GM19467 (cell line): Measurements from ENCODE around the gene WNT1.

Source experiments
- ATAC-seq: cut with Tn5 transposase; IDR thresholded peaks from one replicate; pipeline ENCODE4 v1.9.1; 2021; ENCODE audit warnings: mild to moderate bottlenecking, moderate library complexity; ENCODE audit not compliant: unreplicated experiment

WNT1 gene

DNA sequence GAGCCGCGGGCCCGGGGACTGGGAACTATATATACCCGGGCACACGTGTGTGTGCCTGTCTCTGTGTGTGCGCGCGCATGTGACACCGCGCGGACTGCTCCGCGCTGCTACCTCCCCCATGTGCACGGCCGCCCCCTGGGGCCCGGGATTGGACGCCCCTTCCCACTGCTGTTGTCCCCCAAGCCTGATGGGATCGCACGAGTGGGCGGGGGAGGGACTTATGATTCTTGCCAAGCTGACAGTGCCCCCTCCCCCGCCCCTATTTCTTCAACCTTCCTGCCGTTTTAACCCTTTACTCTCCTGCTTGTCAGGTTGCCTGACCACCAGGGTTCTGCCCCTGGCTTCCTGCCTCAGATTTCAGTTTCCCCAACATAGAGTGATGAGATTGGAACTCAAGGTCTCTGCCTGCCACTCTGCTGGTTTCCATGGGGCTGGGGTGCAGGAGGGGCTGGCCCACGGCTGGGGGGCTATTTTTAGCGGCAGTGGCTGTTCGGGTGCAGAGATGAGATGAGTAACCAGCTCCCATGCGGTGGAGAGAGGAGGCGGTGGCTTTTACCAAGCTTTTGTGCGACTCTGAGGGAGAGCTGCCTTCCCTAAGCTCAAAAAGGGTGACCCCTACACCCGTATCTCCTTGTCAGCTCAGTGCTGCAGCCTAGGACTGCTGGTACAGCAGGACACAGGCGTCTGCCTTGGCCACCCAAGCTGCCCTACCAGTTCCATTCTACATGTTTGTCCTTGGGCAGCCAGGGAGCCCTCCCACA, 21.4 kb downstream of the WNT1 start, which contains the start of gene DDN:
Gene DDN, minus strand, starts transcription at position 5 of the 761 bp plus-strand sequence. CDS start 88 bp downstream, outside the sequence.
- ATAC-seq = no peak

DNA sequence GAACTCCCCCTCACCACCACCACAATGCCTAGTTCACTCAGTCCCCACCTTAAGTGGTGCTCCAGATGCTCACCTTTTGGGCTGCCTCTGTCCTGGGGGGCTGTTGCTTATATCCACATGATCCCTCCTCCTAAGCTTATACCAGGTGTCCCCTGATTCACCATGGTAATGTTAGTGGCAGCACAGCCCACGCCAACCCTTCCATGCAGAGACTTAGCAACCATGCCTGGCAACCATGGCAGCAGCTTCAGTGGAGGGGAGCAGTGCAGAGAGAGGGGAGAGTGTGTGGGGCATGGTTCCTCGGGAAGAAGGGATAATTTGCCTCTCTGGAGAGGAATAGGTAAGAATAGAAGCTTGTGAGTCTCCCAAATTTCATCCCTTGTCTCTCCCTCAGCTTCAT, 22.2 kb downstream of the WNT1 start:
- no peak for ATAC-seq

- no peak for ATAC-seq
These were observed 30.8 kb downstream of the WNT1 start for GRCh38 chr12:49008943-49009342.

DNA sequence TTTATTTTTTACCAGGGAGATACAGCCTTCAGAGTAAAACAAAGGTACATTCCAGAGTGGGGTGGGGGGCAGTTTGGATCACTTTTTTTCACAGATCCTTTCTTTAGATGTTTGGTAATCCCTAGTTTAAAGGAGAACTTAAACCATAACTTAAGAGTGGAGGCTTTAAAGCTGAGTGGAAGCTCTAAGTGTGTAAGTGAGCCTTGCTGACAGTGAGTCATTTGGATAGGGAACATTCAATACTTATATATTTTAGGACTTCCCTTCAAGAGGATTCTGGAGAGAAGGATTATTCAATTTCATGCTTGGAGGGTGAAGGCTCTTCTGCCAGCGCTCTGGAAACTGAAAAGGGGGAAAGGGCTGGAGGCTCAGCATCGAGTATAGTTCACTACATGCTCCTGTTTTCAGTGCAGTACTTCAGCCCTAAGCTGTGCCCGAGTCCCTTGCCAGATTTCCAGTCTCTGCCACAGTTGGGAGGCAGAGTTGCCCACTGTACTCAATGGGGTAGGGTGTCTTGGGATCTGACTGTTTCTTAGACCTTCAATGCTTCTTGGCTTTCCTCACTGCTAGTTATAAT, 32.1 kb downstream of the WNT1 start:
- ATAC-seq = no peak

GRCh38 chr12:49012739-49013138, 34.6 kb downstream of the WNT1 start:
- no peak for ATAC-seq

DNA sequence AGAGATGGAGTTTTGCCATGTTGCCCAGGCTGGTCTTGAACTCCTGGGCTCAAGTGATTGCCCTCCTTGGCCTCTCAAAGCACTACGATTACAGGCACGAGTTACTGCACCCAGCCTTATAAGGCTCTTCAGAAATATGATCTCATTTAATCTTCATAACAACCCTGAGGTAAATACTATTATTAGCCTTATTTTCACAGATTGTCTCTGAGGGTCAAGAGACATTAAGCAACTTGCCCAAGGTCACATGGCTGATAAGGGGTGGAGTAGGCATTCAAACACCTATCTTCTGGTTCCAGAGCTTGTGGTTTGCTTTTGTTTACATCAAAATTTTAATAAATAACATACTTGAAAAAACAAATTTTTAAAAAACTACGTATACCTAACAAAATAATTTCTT, 35.3 kb downstream of the WNT1 start:
- ATAC-seq = no peak

DNA sequence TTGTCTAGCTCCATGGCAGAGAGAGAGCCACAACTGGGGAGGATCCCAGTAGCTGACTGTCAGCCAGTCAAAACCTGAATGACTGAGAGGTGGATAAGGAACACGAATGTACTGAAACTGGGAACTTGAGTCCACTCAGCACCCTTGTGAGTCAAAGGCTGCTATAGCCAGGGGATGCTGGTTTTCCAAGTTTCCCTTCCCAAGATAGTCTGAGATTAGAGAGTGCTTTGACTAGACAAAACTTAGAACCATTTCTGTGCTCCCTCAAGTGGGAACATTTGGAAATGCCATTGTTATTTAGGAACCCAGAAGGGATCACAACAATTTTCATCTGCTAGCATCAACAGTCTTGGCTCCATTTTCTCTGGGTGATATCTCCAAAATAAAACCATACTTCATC, 36.4 kb downstream of the WNT1 start:
- ATAC-seq = no peak

GRCh38 chr12:49015196-49015595, 37.1 kb downstream of the WNT1 start:
- ATAC-seq = no peak

- ATAC-seq = no peak
These were observed 39.8 kb downstream of the WNT1 start for GRCh38 chr12:49017891-49018260.

GRCh38 chr12:49018261-49019119, 40.4 kb downstream of the WNT1 start, which contains the start of gene PRKAG1:
TSS of gene PRKAG1 (minus strand) at chr12:49018776. CDS start at chr12:49018740, 36 bp downstream.
- peak; percentile 87 for ATAC-seq

DNA sequence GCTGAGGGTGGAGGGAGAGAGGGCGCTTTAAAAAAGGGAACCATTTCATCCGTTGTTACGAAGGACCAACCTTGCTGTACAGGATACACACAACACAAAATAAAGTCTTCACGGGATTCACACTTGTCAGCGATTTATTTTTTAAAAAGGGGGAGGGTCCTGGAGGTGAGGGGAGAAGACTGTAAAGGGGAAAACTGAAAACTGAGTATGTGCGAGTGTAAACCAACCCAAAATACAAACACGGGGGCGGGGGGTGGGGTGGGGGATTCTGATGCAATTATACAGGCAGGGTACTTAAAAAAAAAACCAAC, 41.0 kb downstream of the WNT1 start:
- ATAC-seq = peak; percentile 12

DNA sequence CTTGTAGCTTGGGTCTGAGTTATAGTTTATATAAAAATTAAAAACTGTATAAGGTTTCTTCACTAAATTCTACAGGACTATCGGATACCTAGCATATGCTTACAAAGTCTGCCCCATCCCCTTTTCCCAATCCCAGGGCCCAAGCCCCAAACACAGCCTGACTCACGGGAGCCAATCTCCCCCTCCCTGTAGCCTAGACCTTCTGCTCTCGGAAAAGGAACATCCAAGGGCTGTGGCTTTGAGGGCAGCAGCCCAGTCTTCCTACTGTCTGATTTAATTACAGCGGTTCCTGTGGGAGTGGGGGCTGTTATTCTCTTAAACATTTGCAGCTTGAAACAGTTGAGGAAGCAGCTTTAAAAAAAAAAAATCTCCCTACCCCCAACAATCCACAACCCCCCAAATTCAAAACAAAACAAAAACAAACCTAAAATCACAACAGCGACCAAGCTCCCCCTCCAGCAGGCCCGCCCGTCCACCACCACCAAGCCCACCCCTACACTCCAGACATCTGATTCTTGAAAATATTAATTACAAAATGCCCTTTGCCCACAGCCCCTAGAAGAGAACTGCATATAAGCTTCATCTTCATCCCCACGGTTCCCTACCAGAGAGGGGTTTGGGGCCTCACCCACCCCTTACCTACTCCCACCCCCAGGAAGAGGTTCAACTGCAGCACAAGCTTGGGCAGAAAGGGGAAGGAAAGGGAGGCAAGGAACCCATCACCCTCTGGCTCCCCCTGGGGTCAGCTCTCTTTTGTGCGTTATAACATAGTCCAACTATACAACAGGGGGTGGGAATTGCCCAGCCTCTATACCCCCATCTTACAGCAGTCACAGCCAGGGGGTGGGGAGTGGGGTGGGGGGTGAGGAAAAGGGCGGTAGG, 41.6 kb downstream of the WNT1 start:
- ATAC-seq = no peak

GRCh38 chr12:49020441-49020840, 42.3 kb downstream of the WNT1 start:
- no peak for ATAC-seq

DNA sequence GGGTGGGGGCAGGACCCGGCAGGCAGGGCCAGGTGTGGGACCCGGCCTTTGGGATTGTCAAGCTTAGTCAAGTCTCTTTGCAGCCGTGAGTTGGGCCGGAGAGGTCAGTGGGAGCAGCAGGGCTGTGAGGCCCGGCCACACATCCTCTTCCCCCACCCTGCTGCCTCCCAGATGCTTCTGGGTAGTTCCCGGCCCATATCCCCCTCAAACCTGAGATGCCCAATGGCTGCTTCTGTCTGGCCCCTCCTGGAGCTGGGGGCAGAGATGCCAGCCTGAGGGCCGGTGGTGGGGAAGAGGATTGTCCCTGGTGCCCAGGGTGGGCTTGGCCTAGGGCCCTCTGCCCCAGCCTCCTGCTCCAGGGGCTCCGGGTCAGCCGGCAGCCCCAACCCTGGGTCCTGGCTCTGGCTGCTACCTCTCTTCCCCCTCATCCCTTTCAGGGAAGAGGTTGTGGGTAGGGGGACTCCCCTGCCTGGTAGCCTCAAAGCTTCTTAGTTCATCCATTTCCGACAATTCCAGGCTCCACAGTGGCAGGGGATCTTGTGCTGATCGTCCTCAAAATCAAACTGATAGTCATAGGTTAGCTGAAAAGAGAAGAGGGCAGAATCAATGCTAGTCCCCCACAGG, 43.3 kb downstream of the WNT1 start:
- ATAC-seq = no peak

DNA sequence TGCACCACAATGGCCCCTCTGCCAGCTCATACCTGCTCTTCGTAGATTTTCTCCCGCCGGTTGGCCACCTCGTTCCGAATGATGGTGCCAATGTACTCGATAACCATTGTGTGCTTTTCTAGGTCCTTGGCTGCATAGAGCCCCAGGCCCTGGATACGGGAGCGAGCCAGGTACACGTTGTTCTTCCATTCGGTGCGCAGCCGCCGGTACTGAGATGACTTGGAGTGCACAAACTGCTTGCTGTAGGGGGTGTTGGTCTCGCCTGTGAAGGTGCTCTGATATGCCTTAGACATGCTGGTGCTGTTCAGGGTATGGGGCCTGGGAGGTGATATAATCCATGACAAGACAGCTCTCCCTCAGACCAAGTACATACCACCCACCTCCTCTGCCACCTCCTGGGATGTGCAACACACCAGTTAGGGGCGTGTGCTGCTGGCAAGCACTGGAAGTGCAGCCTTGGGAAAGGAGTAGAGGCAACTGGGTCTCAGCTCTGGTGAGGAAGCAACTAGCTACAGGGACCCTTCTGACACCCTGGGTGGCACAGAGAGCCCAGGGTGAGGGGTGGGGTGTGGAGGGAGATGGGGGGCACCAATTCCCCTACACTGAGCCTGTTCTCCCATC, 44.5 kb downstream of the WNT1 start:
- no peak for ATAC-seq

GRCh38 chr12:49023812-49024211, 45.7 kb downstream of the WNT1 start:
- no peak for ATAC-seq

DNA sequence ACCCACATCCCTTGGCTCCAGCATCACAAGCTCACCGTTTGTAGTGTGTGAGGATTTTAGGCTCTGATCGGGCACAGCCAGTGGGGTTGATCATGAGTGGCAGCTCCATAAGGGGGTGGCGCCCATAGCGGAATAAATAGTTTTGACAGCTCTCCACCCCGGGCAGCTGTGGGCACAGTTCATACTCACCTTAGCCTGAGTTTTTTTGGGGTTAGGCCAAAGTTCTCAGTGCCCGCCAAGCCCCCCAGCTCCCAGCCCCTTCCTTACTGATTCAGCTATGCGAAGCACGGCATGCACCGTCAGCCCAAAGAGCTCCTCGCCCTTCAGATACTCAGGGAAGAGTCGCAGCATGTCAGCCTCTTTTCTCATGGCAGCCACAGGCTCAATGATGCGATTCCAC, 46.4 kb downstream of the WNT1 start:
- no peak for ATAC-seq

- no peak for ATAC-seq
These were observed 47.3 kb downstream of the WNT1 start for GRCh38 chr12:49025463-49025862.

DNA sequence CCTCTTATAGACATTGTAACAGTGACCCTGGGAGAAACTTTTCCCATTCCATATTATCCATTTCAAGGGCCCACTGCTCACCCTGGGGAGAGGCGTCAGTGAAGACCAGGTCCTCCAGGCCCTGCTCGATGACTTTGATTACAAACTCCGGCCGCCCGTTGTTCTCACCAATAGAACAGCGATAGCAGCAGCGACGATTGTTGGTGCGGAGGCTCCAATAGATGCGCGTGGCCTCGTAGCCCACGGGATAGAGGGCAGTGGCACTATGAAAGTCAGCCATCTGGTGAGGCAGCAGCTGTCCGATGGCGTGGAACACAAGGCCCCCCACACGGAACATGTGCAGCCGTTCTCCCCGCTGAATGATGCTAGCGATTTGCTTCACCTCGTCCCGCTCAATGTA, 48.0 kb downstream of the WNT1 start:
- no peak for ATAC-seq
